ACHN (cell line): Measurements from ENCODE around the gene CST4.

Experiments used
- DNase-seq: peaks from one replicate; pipeline ENCODE4 v3.0.0-alpha.2; 2015
- in situ Hi-C: cut with HindIII; loops from 2 replicates; pipeline ENCODE4 v1.10.0; 2017; ENCODE audit warnings: low sequenced_read_pairs, low pct_ligation_motif_present, low pct_unique_long_range_greater_than_20kb

CST4 gene

GRCh38 chr20:23652371-23652770 lies 36.5 kb downstream of the CST4 start:
- DNase-seq: no peak
- in situ Hi-C loops: no loop called here

- in situ Hi-C loops: no loop called here
- DNase-seq: no peak
These were observed 37.7 kb downstream of the CST4 start for GRCh38 chr20:23651117-23651516.

GRCh38 chr20:23649830-23650417 lies 38.9 kb downstream of the CST4 start:
- no peak for DNase-seq
- in situ Hi-C loops: no loop called here

- no peak for DNase-seq
- in situ Hi-C loops: no loop called here
These were observed 39.6 kb downstream of the CST4 start for GRCh38 chr20:23649242-23649641.

- in situ Hi-C loops: no loop called here
- no peak for DNase-seq
These were observed 41.5 kb downstream of the CST4 start for GRCh38 chr20:23647346-23647745.

GRCh38 chr20:23646106-23646873 lies 42.5 kb downstream of the CST4 start:
- in situ Hi-C loops: no loop called here
- no peak for DNase-seq

- in situ Hi-C loops: no loop called here
- DNase-seq: no peak
These were observed 43.3 kb downstream of the CST4 start for GRCh38 chr20:23645575-23645974.

- in situ Hi-C loops: no loop called here
- DNase-seq: no peak
These were observed 44.7 kb downstream of the CST4 start for GRCh38 chr20:23644164-23644563.

GRCh38 chr20:23643659-23644058 lies 45.2 kb downstream of the CST4 start:
- DNase-seq: no peak
- in situ Hi-C loops: no loop called here

- in situ Hi-C loops: no loop called here
- peak; percentile 82 for DNase-seq
These were observed 46.7 kb downstream of the CST4 start for GRCh38 chr20:23641936-23642751.

GRCh38 chr20:23640671-23641667 lies 47.9 kb downstream of the CST4 start:
- in situ Hi-C loops: no loop called here
- no peak for DNase-seq

GRCh38 chr20:23640018-23640601 lies 48.7 kb downstream of the CST4 start:
- in situ Hi-C loops: no loop called here
- DNase-seq: no peak

- no peak for DNase-seq
- in situ Hi-C loops: no loop called here
These were observed 49.3 kb downstream of the CST4 start for GRCh38 chr20:23639490-23639958.

- no peak for DNase-seq
- in situ Hi-C loops: no loop called here
These were observed 50.5 kb downstream of the CST4 start for GRCh38 chr20:23638309-23638708.

- in situ Hi-C loops: no loop called here
- peak; percentile 85 for DNase-seq
These were observed 51.3 kb downstream of the CST4 start, which contains the start of gene CST3 for GRCh38 chr20:23637282-23638221. Gene CST3 (minus strand): TSS chr20:23637955. CDS start chr20:23637862, 93 bp downstream.

GRCh38 chr20:23636908-23637281 lies 51.9 kb downstream of the CST4 start:
- in situ Hi-C loops: no loop called here
- no peak for DNase-seq
